H9 (cell line): ENCODE measurements around the gene MTMR6. TPM values are rescaled to one million over a fixed set of nuclear protein-coding genes. Genes with fewer than 3 reads are reported as not detected.

Experiments used
- DNase-seq: peaks from one replicate; pipeline ENCODE4 v3.0.0-alpha.2; 2017
- H2AFZ ChIP-seq: one replicate; pipeline ENCODE4 v1.6.1; 2013; ENCODE audit warnings: mild to moderate bottlenecking, low read length, control low read depth, moderate library complexity
- H2AK5ac ChIP-seq: 2 replicates; pipeline ENCODE4 v1.6.1; 2013; ENCODE audit warnings: low read length, control low read depth, mixed read lengths; ENCODE audit not compliant: insufficient read length
- H2BK120ac ChIP-seq: one replicate; pipeline ENCODE4 v1.6.1; 2013; ENCODE audit warnings: low read depth, mild to moderate bottlenecking, low read length, control low read depth, inconsistent platforms; ENCODE audit not compliant: poor library complexity, severe bottlenecking
- H2BK12ac ChIP-seq: 2 replicates; pipeline ENCODE4 v1.6.1; 2013; ENCODE audit warnings: low read length, control low read depth, mixed read lengths, low read depth; ENCODE audit not compliant: insufficient read length
- H2BK15ac ChIP-seq: 2 replicates; pipeline ENCODE4 v1.6.1; 2013; ENCODE audit warnings: low read depth, low read length, control low read depth
- H2BK20ac ChIP-seq: one replicate; pipeline ENCODE4 v1.6.1; 2013; ENCODE audit warnings: low read depth, mild to moderate bottlenecking, low read length, control low read depth, inconsistent platforms; ENCODE audit not compliant: poor library complexity, severe bottlenecking
- H2BK5ac ChIP-seq: 2 replicates; pipeline ENCODE4 v1.6.1; 2013; ENCODE audit warnings: low read length, control low read depth, mixed read lengths; ENCODE audit not compliant: insufficient read length
- H3K14ac ChIP-seq: 2 replicates; pipeline ENCODE4 v1.6.1; 2013; ENCODE audit warnings: low read length, control low read depth; ENCODE audit not compliant: insufficient read depth
- H3K18ac ChIP-seq: 2 replicates; pipeline ENCODE4 v1.6.1; 2013; ENCODE audit warnings: low read depth, mild to moderate bottlenecking, mixed read lengths, low read length, control low read depth; ENCODE audit not compliant: insufficient read length
- H3K23ac ChIP-seq: 2 replicates; pipeline ENCODE4 v1.6.1; 2013; ENCODE audit warnings: low read length, control low read depth, mixed read lengths, low read depth; ENCODE audit not compliant: insufficient read length
- H3K23me2 ChIP-seq: 2 replicates; pipeline ENCODE4 v1.6.1; 2013; ENCODE audit warnings: low read depth, mild to moderate bottlenecking, mixed read lengths, low read length, control low read depth; ENCODE audit not compliant: insufficient read length, poor library complexity, severe bottlenecking
- H3K27ac ChIP-seq: 2 replicates; pipeline ENCODE4 v1.5.1; 2013; ENCODE audit warnings: low read length, control low read depth, mixed read lengths, low read depth; ENCODE audit not compliant: insufficient read length
- H3K27me3 ChIP-seq: 2 replicates; pipeline ENCODE4 v1.6.1; 2013; ENCODE audit warnings: low read length, control low read depth, inconsistent platforms; ENCODE audit not compliant: insufficient read depth
- H3K4ac ChIP-seq: 2 replicates; pipeline ENCODE4 v1.6.1; 2013; ENCODE audit warnings: low read depth, mild to moderate bottlenecking, control low read depth, inconsistent platforms, low read length, moderate library complexity
- H3K4me1 ChIP-seq: 2 replicates; pipeline ENCODE4 v1.6.1; 2013; ENCODE audit warnings: low read length, control low read depth, inconsistent platforms; ENCODE audit not compliant: insufficient read depth
- H3K4me2 ChIP-seq: 2 replicates; pipeline ENCODE4 v1.6.1; 2013; ENCODE audit warnings: low read length, control low read depth, mixed read lengths; ENCODE audit not compliant: insufficient read length, insufficient read depth
- H3K56ac ChIP-seq: 2 replicates; pipeline ENCODE4 v1.6.1; 2013; ENCODE audit warnings: low read depth, mild to moderate bottlenecking, mixed read lengths, low read length, control low read depth; ENCODE audit not compliant: insufficient read length
- H3K79me1 ChIP-seq: 2 replicates; pipeline ENCODE4 v1.6.1; 2013; ENCODE audit warnings: low read depth, mild to moderate bottlenecking, moderate library complexity, low read length, control low read depth, inconsistent platforms; ENCODE audit not compliant: insufficient read depth, poor library complexity, severe bottlenecking
- H3K79me2 ChIP-seq: 2 replicates; pipeline ENCODE4 v1.6.1; 2013; ENCODE audit warnings: low read length, control low read depth, inconsistent platforms; ENCODE audit not compliant: insufficient read depth
- H3K9ac ChIP-seq: 2 replicates; pipeline ENCODE4 v1.6.1; 2013; ENCODE audit warnings: low read length, control low read depth, mixed read lengths; ENCODE audit not compliant: insufficient read length; ENCODE audit errors: extremely low read depth
- H3K9me3 ChIP-seq: one replicate; pipeline ENCODE4 v1.6.1; 2013; ENCODE audit warnings: low read depth, low read length, inconsistent platforms; ENCODE audit not compliant: control insufficient read depth
- H3T11ph ChIP-seq: one replicate; pipeline ENCODE4 v1.6.1; 2013; ENCODE audit warnings: mild to moderate bottlenecking, low read length, control low read depth, inconsistent platforms
- H4K20me1 ChIP-seq: one replicate; pipeline ENCODE4 v1.6.1; 2013; ENCODE audit not compliant: control insufficient read depth, insufficient read length, insufficient read depth
- H4K5ac ChIP-seq: 2 replicates; pipeline ENCODE4 v1.6.1; 2013; ENCODE audit warnings: low read depth, mild to moderate bottlenecking, mixed read lengths, low read length, control low read depth; ENCODE audit not compliant: insufficient read length
- H4K8ac ChIP-seq: replicated peaks from 2 replicates; pipeline ENCODE4 v1.6.1; 2013; ENCODE audit warnings: low read length, control low read depth, mixed read lengths, low read depth; ENCODE audit not compliant: insufficient read length
- H4K91ac ChIP-seq: 2 replicates; pipeline ENCODE4 v1.6.1; 2013; ENCODE audit warnings: low read depth, mild to moderate bottlenecking, moderate library complexity, mixed read lengths, low read length, control low read depth; ENCODE audit not compliant: insufficient read length
- H3K27ac Mint-ChIP-seq, 3 experiments: 2 replicates in 2 of 3; 3 replicates in 1 of 3; pipeline ENCODE4 v1.8.0; 2020 to 2021; ENCODE audit warnings: mixed read lengths in 3 of 3, mild to moderate bottlenecking in 1 of 3, moderate library complexity in 1 of 3
- H3K27me3 Mint-ChIP-seq: 2 replicates; pipeline ENCODE4 v1.8.0; 2021; ENCODE audit warnings: low read depth, mild to moderate bottlenecking, moderate library complexity, mixed read lengths
- H3K36me3 Mint-ChIP-seq, 3 experiments: 2 replicates in 2 of 3; 3 replicates in 1 of 3; pipeline ENCODE4 v1.8.0; 2020 to 2021; ENCODE audit warnings: low read depth in 3 of 3, mixed read lengths in 3 of 3; ENCODE audit not compliant: insufficient read depth in 1 of 3
- H3K4me1 Mint-ChIP-seq, 2 experiments: 2 replicates each; pipeline ENCODE4 v1.8.0; 2020; ENCODE audit warnings: mixed read lengths in 2 of 2
- H3K4me3 Mint-ChIP-seq, 2 experiments: 2 replicates in 1 of 2; 3 replicates in 1 of 2; pipeline ENCODE4 v1.8.0; 2020 to 2021; ENCODE audit warnings: mild to moderate bottlenecking in 2 of 2, mixed read lengths in 2 of 2, moderate library complexity in 1 of 2
- H3K9me3 Mint-ChIP-seq, 2 experiments: 2 replicates in 1 of 2; 3 replicates in 1 of 2; pipeline ENCODE4 v1.8.0; 2020; ENCODE audit warnings: mild to moderate bottlenecking in 2 of 2, mixed read lengths in 2 of 2, moderate library complexity in 1 of 2
- WGBS: extraction: QIAGEN DNeasy Blood & Tissue Kit; methylation state at CpG from one replicate; pipeline ENCODE4 v1.1.7; 2013; ENCODE audit warnings: missing lambda C conversion rate, low lambda C conversion rate, mixed read lengths; ENCODE audit not compliant: insufficient read length; ENCODE audit errors: extremely low coverage; 5-methylcytosine and 5-hydroxymethylcytosine counted together
- total RNA-seq: library from RNA; stranded (reverse); gene quantifications from 2 replicates; pipeline ENCODE4 v1.2.1, GENCODE V29; 2021
- TF ChIP-seq, protein P1 (sequence below): fragments of 200-600 bp; sonication (generic); conservative IDR thresholded peaks from 3 replicates; pipeline ENCODE4 v1.8.0; 2021; ENCODE audit warnings: antibody characterized with exemption, mild to moderate bottlenecking

The MTMR6 gene
- total RNA-seq, 1 experiment from 2014 or later, result 7.0 TPM

GRCh38 chr13:25241007-25241406, 46.3 kb downstream of the MTMR6 start:
- H3K14ac ChIP-seq, result no peak overlapping the region
- no peak overlapping the region for H2BK5ac ChIP-seq
- no peak overlapping the region for H3K23ac ChIP-seq
- H2BK120ac ChIP-seq, result no peak overlapping the region
- no peak overlapping the region for H2AFZ ChIP-seq
- TF ChIP-seq, protein P1, sequence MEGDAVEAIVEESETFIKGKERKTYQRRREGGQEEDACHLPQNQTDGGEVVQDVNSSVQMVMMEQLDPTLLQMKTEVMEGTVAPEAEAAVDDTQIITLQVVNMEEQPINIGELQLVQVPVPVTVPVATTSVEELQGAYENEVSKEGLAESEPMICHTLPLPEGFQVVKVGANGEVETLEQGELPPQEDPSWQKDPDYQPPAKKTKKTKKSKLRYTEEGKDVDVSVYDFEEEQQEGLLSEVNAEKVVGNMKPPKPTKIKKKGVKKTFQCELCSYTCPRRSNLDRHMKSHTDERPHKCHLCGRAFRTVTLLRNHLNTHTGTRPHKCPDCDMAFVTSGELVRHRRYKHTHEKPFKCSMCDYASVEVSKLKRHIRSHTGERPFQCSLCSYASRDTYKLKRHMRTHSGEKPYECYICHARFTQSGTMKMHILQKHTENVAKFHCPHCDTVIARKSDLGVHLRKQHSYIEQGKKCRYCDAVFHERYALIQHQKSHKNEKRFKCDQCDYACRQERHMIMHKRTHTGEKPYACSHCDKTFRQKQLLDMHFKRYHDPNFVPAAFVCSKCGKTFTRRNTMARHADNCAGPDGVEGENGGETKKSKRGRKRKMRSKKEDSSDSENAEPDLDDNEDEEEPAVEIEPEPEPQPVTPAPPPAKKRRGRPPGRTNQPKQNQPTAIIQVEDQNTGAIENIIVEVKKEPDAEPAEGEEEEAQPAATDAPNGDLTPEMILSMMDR, result no peak
- H3K4me2 ChIP-seq, result no peak overlapping the region
- H3T11ph ChIP-seq, result no peak overlapping the region
- no peaks in the 10 kb centered on the region for H3K79me1 ChIP-seq
- H3K27ac ChIP-seq, result no peak overlapping the region
- no peak overlapping the region for H3K9ac ChIP-seq
- H3K27ac Mint-ChIP-seq, result no peak overlapping the region
- no peaks in the 10 kb centered on the region for H3K27me3 Mint-ChIP-seq
- no peak overlapping the region for H4K8ac ChIP-seq
- H4K5ac ChIP-seq, result no peak overlapping the region
- H3K4me1 Mint-ChIP-seq, result no peaks in the 10 kb centered on the region; a peak in 1 of 4 replicates
- H3K9me3 ChIP-seq, result no peaks in the 10 kb centered on the region
- WGBS, result no CpG with 5 or more reads among the region's 1 CpG
- H4K91ac ChIP-seq, result no peak overlapping the region
- H2BK15ac ChIP-seq, result no peak overlapping the region
- H4K20me1 ChIP-seq, result no peaks in the 10 kb centered on the region
- H3K79me2 ChIP-seq, result no peaks in the 10 kb centered on the region
- H2BK12ac ChIP-seq, result no peak overlapping the region
- H3K18ac ChIP-seq, result no peak overlapping the region
- no peak overlapping the region for H2BK20ac ChIP-seq
- no peak overlapping the region for H3K4me3 Mint-ChIP-seq
- H3K9me3 Mint-ChIP-seq, result no peaks in the 10 kb centered on the region
- no peak for DNase-seq
- no peaks in the 10 kb centered on the region for H3K23me2 ChIP-seq
- H3K4ac ChIP-seq, result no peak overlapping the region
- H3K36me3 Mint-ChIP-seq, result peaks cover 6 to 9% (median 9%) of the 10 kb centered on the region in 3 experiments; a peak in 5 of 7 replicates
- H3K56ac ChIP-seq, result no peak overlapping the region
- H3K4me1 ChIP-seq, result no peaks in the 10 kb centered on the region
- H3K27me3 ChIP-seq, result no peaks in the 10 kb centered on the region
- H2AK5ac ChIP-seq, result no peak overlapping the region
